Stimulated activated CD8-positive, alpha-beta memory T cell treated with anti-CD3 and anti-CD28 coated beads, Interleukin-15, amount 100 ng/mL, for 24 hours (primary cell): Measurements from ENCODE around the gene DPP6.
"Not testable (repeated sequence)": the region's sequence is repeated elsewhere in the genome, so short reads cannot be mapped to it uniquely, and the experiment has no call there.

Experiments
- DNase-seq: peaks from one replicate; pipeline ENCODE4 v3.0.0-alpha.2; 2020; ENCODE audit warnings: low read depth

Gene DPP6

GRCh38 chr7:154934353-154934952, 882.3 kb downstream of the DPP6 start:
- DNase-seq: not testable (repeated sequence)

GRCh38 chr7:154937837-154938236, 885.6 kb downstream of the DPP6 start:
- no peak for DNase-seq

GRCh38 chr7:154942691-154943090, 890.5 kb downstream of the DPP6 start:
- DNase-seq: no peak
